Endothelial cell of umbilical vein (primary cell): Measurements from ENCODE around the gene KRT10. TPM values are rescaled to one million over a fixed set of nuclear protein-coding genes. Genes with fewer than 3 reads are reported as not detected.

Experiments
- BruUV-seq: library from RNA; stranded (reverse); fragments of 400-500 nt; replicated peaks from 2 replicates; lab custom pipeline; 2021; lab: Mats Ljungman, UMichigan
- CTCF ChIA-PET: fragments of 300-600, 350-600 bp; sonication (Branson Sonifier 250); formaldehyde crosslinking; loops from one replicate; lab custom pipeline; 2021; ENCODE audit warnings: antibody characterized with exemption, inconsistent platforms; lab: Charles Lee
- POLR2A ChIA-PET: fragments of 300-600, 350-600 bp; sonication (Branson Sonifier 250); formaldehyde crosslinking; loops from one replicate; lab custom pipeline; 2021; ENCODE audit warnings: antibody characterized with exemption, inconsistent platforms; lab: Charles Lee
- DNase-seq: peaks from one replicate; pipeline ENCODE4 v3.0.0-alpha.2; 2011; ENCODE audit warnings: low read depth, low spot score
- FAIRE-seq: peaks from 2 replicates; lab custom pipeline; 2011; peaks lifted over from hg19 to GRCh38; lab: Jason Lieb, UNC
- H2AFZ ChIP-seq: 2 replicates; pipeline ENCODE4 v1.6.0; 2012; ENCODE audit warnings: low read depth, low read length, control low read depth, inconsistent platforms
- H3K27ac ChIP-seq: 2 replicates; pipeline ENCODE4 v1.5.1; 2011; ENCODE audit warnings: low read depth, mild to moderate bottlenecking, control low read depth, low read length, moderate library complexity; ENCODE audit not compliant: insufficient read depth
- H3K27me3 ChIP-seq, 2 experiments: 2 replicates each; pipeline versions ENCODE4 v1.6.0 to v1.6.1; 2011; ENCODE audit warnings: low read length in 2 of 2, mixed read lengths in 1 of 2; ENCODE audit not compliant: control insufficient read depth in 2 of 2, insufficient read depth in 2 of 2
- H3K36me3 ChIP-seq, 2 experiments: 2 replicates in 1 of 2; 3 replicates in 1 of 2; pipeline ENCODE4 v1.5.1; 2011; ENCODE audit warnings: low read length in 2 of 2, mild to moderate bottlenecking in 1 of 2, moderate library complexity in 1 of 2; ENCODE audit not compliant: control insufficient read depth in 2 of 2, insufficient read depth in 2 of 2; ENCODE audit errors: extremely low read depth in 1 of 2
- H3K4me1 ChIP-seq: 3 replicates; pipeline ENCODE4 v1.5.1; 2011; ENCODE audit warnings: mild to moderate bottlenecking, low read length; ENCODE audit not compliant: control insufficient read depth, insufficient read depth; ENCODE audit errors: extremely low read depth
- H3K4me2 ChIP-seq: 2 replicates; pipeline ENCODE4 v1.6.1; 2011; ENCODE audit warnings: low read length, control low read depth, mixed read lengths; ENCODE audit not compliant: insufficient read depth
- H3K4me3 ChIP-seq, 3 experiments: fragments of 200-600 bp in 1 of 3; sonication (generic), shearing (Covaris generic) in 1 of 3; replicated peaks in 1 of 3; 2 replicates each; pipeline ENCODE4 v1.5.1; 2011 to 2016; ENCODE audit warnings: control low read depth in 3 of 3, low read length in 3 of 3, mild to moderate bottlenecking in 2 of 3, inconsistent platforms in 1 of 3, low read depth in 1 of 3, moderate library complexity in 1 of 3; ENCODE audit not compliant: insufficient read depth in 1 of 3
- H3K79me2 ChIP-seq: 2 replicates; pipeline ENCODE4 v1.6.0; 2012; ENCODE audit warnings: low read length, inconsistent platforms; ENCODE audit not compliant: control insufficient read depth, insufficient read depth
- H3K9ac ChIP-seq: replicated peaks from 2 replicates; pipeline ENCODE3; 2011; ENCODE audit warnings: low read length, control low read depth; ENCODE audit not compliant: insufficient read depth; ENCODE audit errors: extremely low read depth
- H3K9me1 ChIP-seq: replicated peaks from 3 replicates; pipeline ENCODE4 v1.6.0; 2011; ENCODE audit warnings: mild to moderate bottlenecking, low read length; ENCODE audit not compliant: control insufficient read depth, insufficient read depth; ENCODE audit errors: extremely low read depth
- H3K9me3 ChIP-seq: replicated peaks from 2 replicates; pipeline ENCODE4 v1.5.1; 2012; ENCODE audit warnings: low read length, inconsistent platforms; ENCODE audit not compliant: control insufficient read depth, insufficient read depth
- H4K20me1 ChIP-seq: replicated peaks from 2 replicates; pipeline ENCODE3; 2011; ENCODE audit warnings: mild to moderate bottlenecking, low read length; ENCODE audit not compliant: control insufficient read depth, insufficient read depth; ENCODE audit errors: extremely low read depth
- EZH2 ChIP-seq: IDR thresholded peaks from 2 replicates; pipeline ENCODE4 v1.6.1; 2012; ENCODE audit warnings: borderline replicate concordance, low read depth, mild to moderate bottlenecking, moderate library complexity, low read length, inconsistent platforms; ENCODE audit not compliant: severe bottlenecking
- FOS ChIP-seq: IDR thresholded peaks from 2 replicates; pipeline ENCODE4 v1.6.1; 2011; ENCODE audit warnings: mild to moderate bottlenecking, low read length, moderate library complexity, borderline replicate concordance; ENCODE audit not compliant: insufficient read depth
- GATA2 ChIP-seq: IDR thresholded peaks from 2 replicates; pipeline ENCODE4 v1.7.0; 2011; ENCODE audit warnings: low read depth, mild to moderate bottlenecking, moderate library complexity, mixed read lengths, low read length; ENCODE audit not compliant: insufficient read length, insufficient read depth
- JUN ChIP-seq: IDR thresholded peaks from 2 replicates; pipeline ENCODE4 v1.6.1; 2011; ENCODE audit warnings: borderline replicate concordance, low read depth; ENCODE audit not compliant: insufficient read length, insufficient read depth
- MYC ChIP-seq: IDR thresholded peaks from one replicate; pipeline ENCODE4 v1.6.1; 2011; ENCODE audit warnings: mild to moderate bottlenecking, low read depth, low read length
- POLR2A ChIP-seq: IDR thresholded peaks from 2 replicates; pipeline ENCODE4 v1.6.1; 2012; ENCODE audit warnings: low read depth, mild to moderate bottlenecking, control low read depth, low read length
- POLR2AphosphoS5 ChIP-seq: IDR thresholded peaks from 2 replicates; pipeline ENCODE4 v1.6.1; 2012; ENCODE audit warnings: low read depth, mild to moderate bottlenecking, control low read depth, low read length, moderate library complexity; ENCODE audit not compliant: insufficient read depth
- dilution Hi-C: fragments of 300-500 bp; cut with MboI; formaldehyde crosslinking; loops from one replicate; pipeline ENCODE4 v1.15.0; 2019; ENCODE audit warnings: low sequenced_read_pairs; ENCODE audit not compliant: extremely low pct_ligation_motif_present
- intact Hi-C: fragments of 100-400 bp; cut with micrococcal nuclease; formaldehyde crosslinking; loops from one replicate; pipeline ENCODE4 v1.10.0; 2022
- polyA plus RNA-seq, 4 experiments: library from polyadenylated mRNA; depleted of rRNA in 3 of 4; stranded (reverse) in 3 of 4; unstranded in 1 of 4; fragments of >200 nt; gene quantifications; 2 replicates each; pipeline versions ENCODE4 v1.2.1 to v1.2.3, GENCODE V29; 2011 to 2012; ENCODE audit warnings: missing spikeins in 1 of 4
- total RNA-seq: library from RNA; stranded (reverse); gene quantifications from 2 replicates; pipeline ENCODE4 v1.2.3, GENCODE V29; 2021
- TF ChIP-seq, protein P1 (sequence below), 2 donors: IDR thresholded peaks; 1 replicate in 1 of 2; 2 replicates in 1 of 2; pipeline ENCODE4 v1.5.1; 2011; ENCODE audit warnings: low read length in 2 of 2, mild to moderate bottlenecking in 2 of 2, moderate library complexity in 2 of 2, control low read depth in 1 of 2, inconsistent platforms in 1 of 2, low read depth in 1 of 2; ENCODE audit not compliant: insufficient read depth in 1 of 2; ENCODE audit errors: extremely low read depth in 1 of 2
- TF ChIP-seq, protein P2 (sequence below): IDR thresholded peaks from 2 replicates; pipeline ENCODE4 v1.6.1; 2011; ENCODE audit not compliant: insufficient read depth, insufficient read length

The KRT10 gene
- total and polyA plus RNA-seq, 2 donors (not counting 3 experiments of a cell fraction or from before 2014, with no cell fraction given): 5.1 to 55.6 TPM

DNA sequence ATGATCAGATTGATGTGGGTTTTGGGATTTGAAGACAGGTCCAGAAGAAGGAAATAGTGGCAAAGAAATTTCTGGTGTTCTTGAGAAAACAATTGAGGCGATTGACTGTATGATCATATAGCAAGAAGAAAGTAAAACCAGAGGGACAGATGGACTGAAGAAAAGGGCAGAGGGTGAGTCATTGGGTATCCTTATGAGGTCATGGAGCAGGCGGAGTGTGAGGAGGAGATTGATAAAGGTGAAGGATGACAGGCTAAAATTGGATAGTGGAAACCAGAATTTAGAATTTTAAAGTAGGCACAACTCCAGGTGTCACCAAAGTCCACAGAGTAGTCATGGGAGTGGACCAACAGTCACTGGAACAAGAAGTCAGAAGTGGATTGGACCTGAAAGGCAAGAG, 21.3 kb downstream of the KRT10 start:
- no peak overlapping the region for H3K4me3 ChIP-seq
- no peaks in the 10 kb centered on the region for H3K9me1 ChIP-seq
- DNase-seq (no peak), FAIRE-seq (no peak)
- TF ChIP-seq, protein P1, sequence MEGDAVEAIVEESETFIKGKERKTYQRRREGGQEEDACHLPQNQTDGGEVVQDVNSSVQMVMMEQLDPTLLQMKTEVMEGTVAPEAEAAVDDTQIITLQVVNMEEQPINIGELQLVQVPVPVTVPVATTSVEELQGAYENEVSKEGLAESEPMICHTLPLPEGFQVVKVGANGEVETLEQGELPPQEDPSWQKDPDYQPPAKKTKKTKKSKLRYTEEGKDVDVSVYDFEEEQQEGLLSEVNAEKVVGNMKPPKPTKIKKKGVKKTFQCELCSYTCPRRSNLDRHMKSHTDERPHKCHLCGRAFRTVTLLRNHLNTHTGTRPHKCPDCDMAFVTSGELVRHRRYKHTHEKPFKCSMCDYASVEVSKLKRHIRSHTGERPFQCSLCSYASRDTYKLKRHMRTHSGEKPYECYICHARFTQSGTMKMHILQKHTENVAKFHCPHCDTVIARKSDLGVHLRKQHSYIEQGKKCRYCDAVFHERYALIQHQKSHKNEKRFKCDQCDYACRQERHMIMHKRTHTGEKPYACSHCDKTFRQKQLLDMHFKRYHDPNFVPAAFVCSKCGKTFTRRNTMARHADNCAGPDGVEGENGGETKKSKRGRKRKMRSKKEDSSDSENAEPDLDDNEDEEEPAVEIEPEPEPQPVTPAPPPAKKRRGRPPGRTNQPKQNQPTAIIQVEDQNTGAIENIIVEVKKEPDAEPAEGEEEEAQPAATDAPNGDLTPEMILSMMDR (IDR thresholded peaks at IDR 0.05; ENCODE audit: extremely low read depth in 1 of 2, insufficient read depth in 1 of 2, low read depth in 1 of 2, low read length in 2 of 2): no peak
- no peak for TF ChIP-seq JUN
- no peak for TF ChIP-seq GATA2
- H4K20me1 ChIP-seq: no peaks in the 10 kb centered on the region
- H3K27ac ChIP-seq: no peak overlapping the region
- ChIA-PET POLR2A (no interaction called here), CTCF (interaction anchor here (1.4 to 9.5 kb wide), 2 partner anchors 181 to 862 kb away, joined by 3 to 77 read pairs; no protein-coding TSS in a partner anchor)
- H3K79me2 ChIP-seq: no peaks in the 10 kb centered on the region
- H3K4me2 ChIP-seq: no peak overlapping the region
- no peaks in the 10 kb centered on the region for H3K4me1 ChIP-seq
- H3K27me3 ChIP-seq: peaks cover 16 to 32% of the 10 kb centered on the region in 2 experiments
- no peaks in the 10 kb centered on the region for H3K36me3 ChIP-seq
- BruUV-seq: no TSS peak
- intact Hi-C loops: loop anchor here (5.0 to 10.0 kb wide), 3 partner anchors 694 to 846 kb away; no protein-coding TSS in a partner anchor
- H2AFZ ChIP-seq: no peak overlapping the region
- dilution Hi-C loops: no loop called here
- no peaks in the 10 kb centered on the region for H3K9me3 ChIP-seq
- no peak overlapping the region for H3K9ac ChIP-seq

DNA sequence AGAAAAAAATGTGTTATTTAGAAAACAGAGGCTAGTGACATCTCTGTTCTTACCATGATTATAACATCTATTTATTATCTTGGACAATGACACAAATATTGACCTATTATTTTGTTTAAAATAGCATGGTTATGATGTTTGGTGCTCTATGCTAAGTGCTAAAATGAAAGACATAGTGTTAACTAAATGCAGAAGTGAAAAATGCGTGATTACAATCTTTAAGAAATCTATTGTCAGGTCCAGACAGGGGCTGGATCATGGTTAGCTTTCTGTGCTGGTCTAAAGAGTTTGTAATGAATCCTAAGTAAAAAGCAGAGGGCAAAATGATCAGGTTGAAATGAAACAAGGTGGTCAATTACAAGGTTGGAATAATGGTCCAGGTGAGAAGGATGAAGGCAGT, 22.0 kb downstream of the KRT10 start:
- Histone ChIP-seq H3K27ac (no peak overlapping the region), H3K9me3 (no peaks in the 10 kb centered on the region), H3K4me2 (no peak overlapping the region), H4K20me1 (no peaks in the 10 kb centered on the region), H2AFZ (no peak overlapping the region), H3K9ac (no peak overlapping the region), H3K79me2 (no peaks in the 10 kb centered on the region), H3K36me3 (no peaks in the 10 kb centered on the region), H3K4me1 (no peaks in the 10 kb centered on the region), H3K4me3 (no peak overlapping the region), H3K27me3 (peaks cover 20 to 33% of the 10 kb centered on the region in 2 experiments), H3K9me1 (no peaks in the 10 kb centered on the region)
- dilution Hi-C loops (no loop called here), intact Hi-C loops (loop anchor here (5.0 to 10.0 kb wide), 3 partner anchors 694 to 847 kb away; no protein-coding TSS in a partner anchor)
- no TSS peak for BruUV-seq
- DNase-seq: no peak
- ChIA-PET CTCF (interaction anchor here (9.5 kb wide), 1 partner anchor 863 kb away, joined by 77 read pairs; no protein-coding TSS in a partner anchor), POLR2A (no interaction called here)
- TF ChIP-seq POLR2AphosphoS5 (no peak), JUN (no peak), POLR2A (no peak), FOS (no peak), EZH2 (no peak), MYC (no peak), GATA2 (no peak)
- TF ChIP-seq, protein P1 (IDR thresholded peaks at IDR 0.05; ENCODE audit: extremely low read depth in 1 of 2, insufficient read depth in 1 of 2, low read depth in 1 of 2, low read length in 2 of 2): no peak
- TF ChIP-seq, protein P2, sequence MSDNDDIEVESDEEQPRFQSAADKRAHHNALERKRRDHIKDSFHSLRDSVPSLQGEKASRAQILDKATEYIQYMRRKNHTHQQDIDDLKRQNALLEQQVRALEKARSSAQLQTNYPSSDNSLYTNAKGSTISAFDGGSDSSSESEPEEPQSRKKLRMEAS: no peak
- FAIRE-seq: no peak
